Measurements from ENCODE around the gene CACNA1S.
A peak's percentile ranks its signal among the peaks of the same experiment; 100 is the strongest.

Gene CACNA1S

GRCh38 chr1:201062511-201063091 is 49.6 kb downstream of the CACNA1S start:
- no peak for DNase-seq (ENCODE audit: low read depth)

GRCh38 chr1:201061886-201062285 is 50.3 kb downstream of the CACNA1S start:
- no peak for DNase-seq (ENCODE audit: low read depth)

- DNase-seq (ENCODE audit: low read depth) = no peak
Measured at GRCh38 chr1:201061049-201061448, 51.2 kb downstream of the CACNA1S start.

GRCh38 chr1:201060586-201060985 is 51.6 kb downstream of the CACNA1S start:
- DNase-seq (ENCODE audit: low read depth) = no peak

GRCh38 chr1:201059871-201060555 is 52.2 kb downstream of the CACNA1S start:
- DNase-seq (ENCODE audit: low read depth) = no peak

GRCh38 chr1:201059401-201059800 is 52.8 kb downstream of the CACNA1S start:
- DNase-seq (ENCODE audit: low read depth) = no peak

- no peak for DNase-seq (ENCODE audit: low read depth)
Measured at GRCh38 chr1:201054091-201054543, 58.1 kb downstream of the CACNA1S start.

- peak; percentile 15 for DNase-seq (ENCODE audit: low read depth)
Measured at GRCh38 chr1:201053155-201053860, 58.9 kb downstream of the CACNA1S start.

GRCh38 chr1:201051399-201051798 is 60.8 kb downstream of the CACNA1S start:
- no peak for DNase-seq (ENCODE audit: low read depth)

- DNase-seq (ENCODE audit: low read depth) = peak; percentile 17
Measured at GRCh38 chr1:201050515-201051277, 61.5 kb downstream of the CACNA1S start.

- DNase-seq (ENCODE audit: low read depth) = no peak
Measured at GRCh38 chr1:201049248-201049831, 62.9 kb downstream of the CACNA1S start.

- DNase-seq (ENCODE audit: low read depth) = no peak
Measured at GRCh38 chr1:201048521-201048920, 63.7 kb downstream of the CACNA1S start.

- no peak for DNase-seq (ENCODE audit: low read depth)
Measured at GRCh38 chr1:201044119-201044518, 68.1 kb downstream of the CACNA1S start.

- DNase-seq (ENCODE audit: low read depth) = peak; percentile 74
Measured at GRCh38 chr1:201042779-201043461, 69.3 kb downstream of the CACNA1S start.

GRCh38 chr1:201041011-201041410 is 71.2 kb downstream of the CACNA1S start:
- no peak for DNase-seq (ENCODE audit: low read depth)

GRCh38 chr1:201039876-201040275 is 72.3 kb downstream of the CACNA1S start:
- no peak for DNase-seq (ENCODE audit: low read depth)

GRCh38 chr1:201039418-201039817 is 72.8 kb downstream of the CACNA1S start:
- no peak for DNase-seq (ENCODE audit: low read depth)

GRCh38 chr1:201038186-201038876 is 73.9 kb downstream of the CACNA1S start:
- DNase-seq (ENCODE audit: low read depth) = no peak

GRCh38 chr1:201036188-201036842 is 75.9 kb downstream of the CACNA1S start:
- no peak for DNase-seq (ENCODE audit: low read depth)

GRCh38 chr1:201034671-201035070 is 77.6 kb downstream of the CACNA1S start:
- no peak for DNase-seq (ENCODE audit: low read depth)
